HepG2 (cell line): ENCODE measurements around the gene KLRC4. TPM values are rescaled to one million over a fixed set of nuclear protein-coding genes. Genes with fewer than 3 reads are reported as not detected.
A peak's percentile ranks its signal among the peaks of the same experiment; 100 is the strongest.

Experiments used
- FLYWCH1 ChIP-seq: sonication (generic); formaldehyde crosslinking; IDR thresholded peaks from 2 replicates; pipeline ENCODE4 v1.8.1; 2023; ENCODE audit warnings: mild to moderate bottlenecking, missing genetic modification reagents
- MYC ChIP-seq: sonication (generic); formaldehyde crosslinking; IDR thresholded peaks from 2 replicates; pipeline ENCODE4 v1.9.0; 2021; ENCODE audit warnings: missing genetic modification reagents, borderline replicate concordance
- PITX1 ChIP-seq: sonication (generic); formaldehyde crosslinking; IDR thresholded peaks from 2 replicates; pipeline ENCODE4 v1.5.1; 2020; ENCODE audit warnings: mild to moderate bottlenecking, missing genetic modification reagents
- SNAI1 ChIP-seq: sonication (generic); formaldehyde crosslinking; IDR thresholded peaks from 2 replicates; pipeline ENCODE4 v1.5.0; 2020; ENCODE audit warnings: mild to moderate bottlenecking, missing genetic modification reagents, borderline replicate concordance
- U2AF1 ChIP-seq: fragments of 200-400 bp; formaldehyde crosslinking; optimal IDR thresholded peaks from 2 replicates; pipeline ENCODE3; 2017; ENCODE audit warnings: mild to moderate bottlenecking, low read depth, low read length
- YEATS4 ChIP-seq: sonication (generic); formaldehyde crosslinking; IDR thresholded peaks from 2 replicates; pipeline ENCODE4 v1.4.0; 2020; ENCODE audit warnings: missing genetic modification reagents, borderline replicate concordance
- ZFX ChIP-seq: sonication (generic); formaldehyde crosslinking; IDR thresholded peaks from 2 replicates; pipeline ENCODE4 v1.4.0; 2020; ENCODE audit warnings: mild to moderate bottlenecking, low read depth, missing genetic modification reagents, moderate library complexity
- ZNF225 ChIP-seq: sonication (generic); formaldehyde crosslinking; IDR thresholded peaks from 2 replicates; pipeline ENCODE4 v1.4.0; 2020; ENCODE audit warnings: mild to moderate bottlenecking, missing genetic modification reagents
- ZNF253 ChIP-seq: sonication (generic); formaldehyde crosslinking; IDR thresholded peaks from 2 replicates; pipeline ENCODE4 v1.8.0; 2022; ENCODE audit warnings: mild to moderate bottlenecking, missing genetic modification reagents, borderline replicate concordance
- ZNF547 ChIP-seq: sonication (generic); formaldehyde crosslinking; IDR thresholded peaks from 2 replicates; pipeline ENCODE4 v1.5.1; 2020; ENCODE audit warnings: mild to moderate bottlenecking, missing genetic modification reagents
- ZNF550 ChIP-seq: sonication (generic); formaldehyde crosslinking; IDR thresholded peaks from 2 replicates; pipeline ENCODE4 v1.4.0; 2020; ENCODE audit warnings: mild to moderate bottlenecking, missing genetic modification reagents, borderline replicate concordance
- ZNF564 ChIP-seq: sonication (generic); formaldehyde crosslinking; IDR thresholded peaks from 2 replicates; pipeline ENCODE4 v1.8.1; 2023; ENCODE audit warnings: mild to moderate bottlenecking, missing genetic modification reagents
- ZNF768 ChIP-seq: sonication (generic); formaldehyde crosslinking; IDR thresholded peaks from 2 replicates; pipeline ENCODE4 v1.4.0; 2020; ENCODE audit warnings: missing genetic modification reagents
- ZNF790 ChIP-seq: sonication (generic); formaldehyde crosslinking; IDR thresholded peaks from 2 replicates; pipeline ENCODE4 v1.8.0; 2022; ENCODE audit warnings: missing genetic modification reagents, mild to moderate bottlenecking, borderline replicate concordance
- ZNF839 ChIP-seq: sonication (generic); formaldehyde crosslinking; IDR thresholded peaks from 2 replicates; pipeline ENCODE4 v1.4.0; 2020; ENCODE audit warnings: missing genetic modification reagents, mild to moderate bottlenecking, borderline replicate concordance
- ZSCAN12 ChIP-seq: sonication (generic); formaldehyde crosslinking; IDR thresholded peaks from 2 replicates; pipeline ENCODE4 v1.9.0; 2021; ENCODE audit warnings: mild to moderate bottlenecking, missing genetic modification reagents
- ZZZ3 ChIP-seq: sonication (generic); formaldehyde crosslinking; IDR thresholded peaks from 2 replicates; pipeline ENCODE4 v1.4.0; 2020; ENCODE audit warnings: missing genetic modification reagents, mild to moderate bottlenecking, borderline replicate concordance
- polyA plus RNA-seq, 8 experiments: library from polyadenylated mRNA; depleted of rRNA in 3 of 8; stranded (reverse) in 7 of 8; unstranded in 1 of 8; fragments of >200 nt; fragmentation: Illumina TruSeq in 4 of 8; extraction: Trizol in 4 of 8; gene quantifications; 2 replicates each; pipeline versions ENCODE4 v1.2.1 to v1.2.3, GENCODE V29; 2011 to 2016; ENCODE audit warnings: low read depth in 4 of 8, missing spikeins in 1 of 8, mixed read lengths in 1 of 8; ENCODE audit not compliant: insufficient read depth in 1 of 8
- total RNA-seq, 5 experiments: library from RNA; depleted of rRNA; stranded (reverse); fragments of >200 nt; fragmentation: Illumina TruSeq; extraction: Trizol; gene quantifications; 2 replicates each; pipeline ENCODE4 v1.2.3, GENCODE V29; 2016; ENCODE audit warnings: low read depth in 1 of 5
- TF ChIP-seq, protein P1 (sequence below): sonication (generic); formaldehyde crosslinking; IDR thresholded peaks from 2 replicates; pipeline ENCODE4 v1.4.0; 2020; ENCODE audit warnings: missing genetic modification reagents, mild to moderate bottlenecking, borderline replicate concordance
- TF ChIP-seq, protein P2 (sequence below): sonication (generic); formaldehyde crosslinking; IDR thresholded peaks from 2 replicates; pipeline ENCODE4 v1.4.0; 2020; ENCODE audit warnings: missing genetic modification reagents
- TF ChIP-seq, protein P3 (sequence below): IDR thresholded peaks from 2 replicates; pipeline ENCODE4 v1.6.1; 2016; ENCODE audit warnings: missing compliant biosample characterization, missing genetic modification reagents, borderline replicate concordance
- TF ChIP-seq, protein P4 (sequence below): sonication (generic); formaldehyde crosslinking; conservative IDR thresholded peaks from 2 replicates; pipeline ENCODE4 v1.4.0; 2020; ENCODE audit warnings: missing genetic modification reagents
- TF ChIP-seq, protein P5 (sequence below): IDR thresholded peaks from 2 replicates; pipeline ENCODE4 v1.6.1; 2016; ENCODE audit warnings: low read depth, control low read depth

Gene KLRC4
- total and polyA plus RNA-seq, 2 of the 13 experiments (the other 11 are each of a cell fraction or from before 2014, with no cell fraction given), result 0.09 TPM; not detected in 1

DNA sequence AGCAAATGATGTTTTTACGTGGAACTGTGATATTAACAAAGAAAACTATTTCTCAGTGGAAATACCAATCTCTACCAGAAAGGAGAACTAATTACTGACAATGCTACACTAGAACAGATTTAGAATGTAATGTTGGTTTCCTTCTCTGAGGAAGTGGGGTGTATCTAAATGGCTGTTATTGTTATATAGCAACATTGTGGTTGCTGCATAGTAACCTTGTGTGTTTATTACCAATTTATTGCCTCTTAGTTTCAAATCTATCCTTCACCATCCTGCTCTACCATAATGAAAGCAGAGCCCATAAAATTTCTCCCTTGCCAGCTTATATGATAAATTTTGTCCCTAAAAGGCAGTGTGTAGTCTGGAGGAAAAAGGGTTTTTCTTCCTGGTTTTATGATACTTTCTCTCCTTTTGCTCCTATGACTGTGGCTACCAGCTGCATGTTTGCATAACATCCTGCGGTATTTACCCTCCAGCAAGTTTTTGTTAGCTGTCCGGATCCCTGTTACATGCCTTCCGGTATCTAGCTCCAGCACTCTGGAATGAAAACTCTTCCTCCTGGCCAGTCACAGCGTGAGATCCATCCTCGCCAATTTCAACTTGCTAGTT, 14.1 kb downstream of the KLRC4 start (continued):
- TF ChIP-seq, protein P1, sequence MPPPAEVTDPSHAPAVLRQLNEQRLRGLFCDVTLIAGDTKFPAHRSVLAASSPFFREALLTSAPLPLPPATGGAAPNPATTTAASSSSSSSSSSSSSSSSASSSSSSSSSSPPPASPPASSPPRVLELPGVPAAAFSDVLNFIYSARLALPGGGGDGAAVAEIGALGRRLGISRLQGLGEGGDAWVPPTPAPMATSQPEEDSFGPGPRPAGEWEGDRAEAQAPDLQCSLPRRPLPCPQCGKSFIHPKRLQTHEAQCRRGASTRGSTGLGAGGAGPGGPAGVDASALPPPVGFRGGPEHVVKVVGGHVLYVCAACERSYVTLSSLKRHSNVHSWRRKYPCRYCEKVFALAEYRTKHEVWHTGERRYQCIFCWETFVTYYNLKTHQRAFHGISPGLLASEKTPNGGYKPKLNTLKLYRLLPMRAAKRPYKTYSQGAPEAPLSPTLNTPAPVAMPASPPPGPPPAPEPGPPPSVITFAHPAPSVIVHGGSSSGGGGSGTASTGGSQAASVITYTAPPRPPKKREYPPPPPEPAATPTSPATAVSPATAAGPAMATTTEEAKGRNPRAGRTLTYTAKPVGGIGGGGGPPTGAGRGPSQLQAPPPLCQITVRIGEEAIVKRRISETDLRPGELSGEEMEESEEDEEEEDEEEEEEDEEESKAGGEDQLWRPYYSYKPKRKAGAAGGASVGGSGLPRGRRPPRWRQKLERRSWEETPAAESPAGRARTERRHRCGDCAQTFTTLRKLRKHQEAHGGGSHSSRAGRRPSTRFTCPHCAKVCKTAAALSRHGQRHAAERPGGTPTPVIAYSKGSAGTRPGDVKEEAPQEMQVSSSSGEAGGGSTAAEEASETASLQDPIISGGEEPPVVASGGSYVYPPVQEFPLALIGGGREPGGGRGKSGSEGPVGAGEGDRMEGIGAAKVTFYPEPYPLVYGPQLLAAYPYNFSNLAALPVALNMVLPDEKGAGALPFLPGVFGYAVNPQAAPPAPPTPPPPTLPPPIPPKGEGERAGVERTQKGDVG (CRISPR knock-in tag), result no peak
- TF ChIP-seq ZNF547, result no peak
- TF ChIP-seq YEATS4 (CRISPR knock-in tag), result no peak
- TF ChIP-seq, protein P2, sequence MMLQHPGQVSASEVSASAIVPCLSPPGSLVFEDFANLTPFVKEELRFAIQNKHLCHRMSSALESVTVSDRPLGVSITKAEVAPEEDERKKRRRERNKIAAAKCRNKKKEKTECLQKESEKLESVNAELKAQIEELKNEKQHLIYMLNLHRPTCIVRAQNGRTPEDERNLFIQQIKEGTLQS (CRISPR knock-in tag), result no peak
- TF ChIP-seq SNAI1, result no peak
- no peak for TF ChIP-seq ZNF550 (CRISPR knock-in tag)
- no peak for TF ChIP-seq ZNF768 (CRISPR knock-in tag)
- TF ChIP-seq FLYWCH1 (CRISPR knock-in tag), result no peak
- no peak for TF ChIP-seq ZNF225 (CRISPR knock-in tag)
- TF ChIP-seq U2AF1, result no peak
- TF ChIP-seq ZNF253 (CRISPR knock-in tag), result no peak
- TF ChIP-seq, protein P3, sequence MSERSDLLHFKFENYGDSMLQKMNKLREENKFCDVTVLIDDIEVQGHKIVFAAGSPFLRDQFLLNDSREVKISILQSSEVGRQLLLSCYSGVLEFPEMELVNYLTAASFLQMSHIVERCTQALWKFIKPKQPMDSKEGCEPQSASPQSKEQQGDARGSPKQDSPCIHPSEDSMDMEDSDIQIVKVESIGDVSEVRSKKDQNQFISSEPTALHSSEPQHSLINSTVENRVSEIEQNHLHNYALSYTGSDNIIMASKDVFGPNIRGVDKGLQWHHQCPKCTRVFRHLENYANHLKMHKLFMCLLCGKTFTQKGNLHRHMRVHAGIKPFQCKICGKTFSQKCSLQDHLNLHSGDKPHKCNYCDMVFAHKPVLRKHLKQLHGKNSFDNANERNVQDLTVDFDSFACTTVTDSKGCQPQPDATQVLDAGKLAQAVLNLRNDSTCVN, result peak; percentile 94; the same call in 1 of the 2 replicates
- TF ChIP-seq ZFX (CRISPR knock-in tag), result no peak
- TF ChIP-seq MYC (CRISPR knock-in tag), result no peak
- TF ChIP-seq, protein P4, sequence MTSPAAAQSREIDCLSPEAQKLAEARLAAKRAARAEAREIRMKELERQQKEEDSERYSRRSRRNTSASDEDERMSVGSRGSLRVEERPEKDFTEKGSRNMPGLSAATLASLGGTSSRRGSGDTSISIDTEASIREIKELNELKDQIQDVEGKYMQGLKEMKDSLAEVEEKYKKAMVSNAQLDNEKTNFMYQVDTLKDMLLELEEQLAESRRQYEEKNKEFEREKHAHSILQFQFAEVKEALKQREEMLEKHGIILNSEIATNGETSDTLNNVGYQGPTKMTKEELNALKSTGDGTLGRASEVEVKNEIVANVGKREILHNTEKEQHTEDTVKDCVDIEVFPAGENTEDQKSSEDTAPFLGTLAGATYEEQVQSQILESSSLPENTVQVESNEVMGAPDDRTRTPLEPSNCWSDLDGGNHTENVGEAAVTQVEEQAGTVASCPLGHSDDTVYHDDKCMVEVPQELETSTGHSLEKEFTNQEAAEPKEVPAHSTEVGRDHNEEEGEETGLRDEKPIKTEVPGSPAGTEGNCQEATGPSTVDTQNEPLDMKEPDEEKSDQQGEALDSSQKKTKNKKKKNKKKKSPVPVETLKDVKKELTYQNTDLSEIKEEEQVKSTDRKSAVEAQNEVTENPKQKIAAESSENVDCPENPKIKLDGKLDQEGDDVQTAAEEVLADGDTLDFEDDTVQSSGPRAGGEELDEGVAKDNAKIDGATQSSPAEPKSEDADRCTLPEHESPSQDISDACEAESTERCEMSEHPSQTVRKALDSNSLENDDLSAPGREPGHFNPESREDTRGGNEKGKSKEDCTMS (CRISPR knock-in tag), result no peak
- TF ChIP-seq ZNF839 (CRISPR knock-in tag), result no peak
- TF ChIP-seq ZNF564, result no peak
- no peak for TF ChIP-seq PITX1 (CRISPR knock-in tag)
- TF ChIP-seq ZNF790 (CRISPR knock-in tag), result no peak
- TF ChIP-seq, protein P5, sequence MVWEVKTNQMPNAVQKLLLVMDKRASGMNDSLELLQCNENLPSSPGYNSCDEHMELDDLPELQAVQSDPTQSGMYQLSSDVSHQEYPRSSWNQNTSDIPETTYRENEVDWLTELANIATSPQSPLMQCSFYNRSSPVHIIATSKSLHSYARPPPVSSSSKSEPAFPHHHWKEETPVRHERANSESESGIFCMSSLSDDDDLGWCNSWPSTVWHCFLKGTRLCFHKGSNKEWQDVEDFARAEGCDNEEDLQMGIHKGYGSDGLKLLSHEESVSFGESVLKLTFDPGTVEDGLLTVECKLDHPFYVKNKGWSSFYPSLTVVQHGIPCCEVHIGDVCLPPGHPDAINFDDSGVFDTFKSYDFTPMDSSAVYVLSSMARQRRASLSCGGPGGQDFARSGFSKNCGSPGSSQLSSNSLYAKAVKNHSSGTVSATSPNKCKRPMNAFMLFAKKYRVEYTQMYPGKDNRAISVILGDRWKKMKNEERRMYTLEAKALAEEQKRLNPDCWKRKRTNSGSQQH (CRISPR knock-in tag), result no peak
- TF ChIP-seq ZZZ3 (CRISPR knock-in tag), result no peak
- no peak for TF ChIP-seq ZSCAN12 (CRISPR knock-in tag)
